Uterus (tissue), 4 donors: ENCODE results near the gene ESPN. TPM values are rescaled to one million over a fixed set of nuclear protein-coding genes. Genes with fewer than 3 reads are reported as not detected.

Source experiments
- DNase-seq, 2 donors: peaks; one replicate each; pipeline ENCODE4 v3.0.0-alpha.2; 2019 to 2020
- H3K27ac ChIP-seq, 2 donors: fragments of 200-600 bp; sonication (generic); 1 replicate in 1 of 2; 2 replicates in 1 of 2; pipeline ENCODE4 v1.5.1; 2016 to 2018
- H3K27me3 ChIP-seq, 2 donors: fragments of 200-600 bp; sonication (generic); one replicate each; pipeline ENCODE4 v1.5.1; 2018 to 2019; ENCODE audit warnings: control low read depth in 1 of 2
- H3K36me3 ChIP-seq, 2 donors: fragments of 200-600 bp; sonication (generic); one replicate each; pipeline ENCODE4 v1.5.1; 2019; ENCODE audit warnings: control low read depth in 1 of 2
- H3K4me1 ChIP-seq, 2 donors: fragments of 200-600 bp; sonication (generic); one replicate each; pipeline ENCODE4 v1.5.1; 2018 to 2019; ENCODE audit warnings: control low read depth in 1 of 2
- H3K4me3 ChIP-seq, 2 donors: fragments of 200-600 bp; sonication (generic); 1 replicate in 1 of 2; 2 replicates in 1 of 2; pipeline ENCODE4 v1.5.1; 2018 to 2019; ENCODE audit warnings: mild to moderate bottlenecking in 1 of 2
- H3K9me3 ChIP-seq, 2 donors: fragments of 200-600 bp; sonication (generic); one replicate each; pipeline ENCODE4 v1.5.1; 2019; ENCODE audit warnings: control low read depth in 1 of 2
- CTCF ChIP-seq, 4 experiments: fragments of 200-600 bp in 2 of 4; fragments of 450-650 bp in 2 of 4; sonication (generic) in 2 of 4; IDR thresholded peaks; one replicate each; pipeline ENCODE4 v1.5.1; 2016 to 2019; ENCODE audit warnings: antibody characterized with exemption in 4 of 4, mild to moderate bottlenecking in 2 of 4, moderate library complexity in 1 of 4
- POLR2A ChIP-seq, 2 donors: fragments of 450-650 bp; IDR thresholded peaks; one replicate each; pipeline ENCODE4 v1.6.1; 2016; ENCODE audit warnings: antibody characterized with exemption in 2 of 2, mild to moderate bottlenecking in 1 of 2, moderate library complexity in 1 of 2
- intact Hi-C: fragments of 100-400 bp; cut with DNase I; formaldehyde crosslinking; loops from one replicate; pipeline ENCODE4 v1.15.1; 2023; ENCODE audit warnings: low total_unique reads
- total RNA-seq, 4 donors: library from RNA; depleted of rRNA in 3 of 4; stranded (reverse); fragments of >200 nt in 3 of 4; gene quantifications; one replicate each; pipeline versions ENCODE4 v1.1.0 to v1.2.4, GENCODE V29; 2014 to 2023
- donor health status: DM: yes; HTN: yes; CAD: no.

ESPN gene
- total RNA-seq, 4 donors from 2014 or later, result 0.58 to 2.5 TPM; not detected in 2

GRCh38 chr1:6508154-6508815 is 83.7 kb downstream of the ESPN start:
- no peaks in the 10 kb centered on the region for H3K36me3 ChIP-seq
- no peak for DNase-seq
- H3K4me3 ChIP-seq, result no peak overlapping the region
- no peak for TF ChIP-seq CTCF (IDR thresholded peaks at IDR 0.05)
- no peak for TF ChIP-seq POLR2A (IDR thresholded peaks at IDR 0.05)
- H3K4me1 ChIP-seq, result no peaks in the 10 kb centered on the region
- no peaks in the 10 kb centered on the region for H3K9me3 ChIP-seq
- no peaks in the 10 kb centered on the region for H3K27me3 ChIP-seq
- intact Hi-C loops, result no loop called here
- no peak overlapping the region for H3K27ac ChIP-seq

- Histone ChIP-seq H3K27ac (no peak overlapping the region), H3K27me3 (no peaks in the 10 kb centered on the region), H3K4me1 (no peaks in the 10 kb centered on the region), H3K4me3 (no peak overlapping the region), H3K36me3 (no peaks in the 10 kb centered on the region), H3K9me3 (no peaks in the 10 kb centered on the region)
- intact Hi-C loops, result no loop called here
- no peak for DNase-seq
- TF ChIP-seq POLR2A (IDR thresholded peaks at IDR 0.05) (no peak), CTCF (IDR thresholded peaks at IDR 0.05) (no peak)
Measured at GRCh38 chr1:6508816-6509189, 84.2 kb downstream of the ESPN start.

- Histone ChIP-seq H3K27me3 (no peaks in the 10 kb centered on the region), H3K9me3 (no peaks in the 10 kb centered on the region), H3K4me1 (no peaks in the 10 kb centered on the region), H3K4me3 (no peak overlapping the region), H3K27ac (no peak overlapping the region), H3K36me3 (no peaks in the 10 kb centered on the region)
- DNase-seq, result no peak
- intact Hi-C loops, result no loop called here
- TF ChIP-seq POLR2A (IDR thresholded peaks at IDR 0.05) (no peak), CTCF (IDR thresholded peaks at IDR 0.05) (no peak)
Measured at GRCh38 chr1:6509220-6509918, 84.8 kb downstream of the ESPN start.

- no peak for DNase-seq
- Histone ChIP-seq H3K4me1 (no peaks in the 10 kb centered on the region), H3K27ac (no peak overlapping the region), H3K36me3 (no peaks in the 10 kb centered on the region), H3K9me3 (no peaks in the 10 kb centered on the region), H3K27me3 (no peaks in the 10 kb centered on the region), H3K4me3 (no peak overlapping the region)
- intact Hi-C loops, result no loop called here
- TF ChIP-seq POLR2A (IDR thresholded peaks at IDR 0.05), result no peak
- no peak for TF ChIP-seq CTCF (IDR thresholded peaks at IDR 0.05)
Measured at GRCh38 chr1:6509919-6510291, 85.3 kb downstream of the ESPN start.

GRCh38 chr1:6510493-6510892 is 85.9 kb downstream of the ESPN start:
- Histone ChIP-seq H3K27me3 (no peaks in the 10 kb centered on the region), H3K4me3 (no peak overlapping the region), H3K27ac (no peak overlapping the region), H3K9me3 (no peaks in the 10 kb centered on the region), H3K36me3 (no peaks in the 10 kb centered on the region), H3K4me1 (no peaks in the 10 kb centered on the region)
- TF ChIP-seq CTCF (IDR thresholded peaks at IDR 0.05), result no peak
- TF ChIP-seq POLR2A (IDR thresholded peaks at IDR 0.05), result no peak
- intact Hi-C loops, result no loop called here
- no peak for DNase-seq
